Endometrial microvascular endothelial cells (primary cell): ENCODE results near the gene GNAI1. TPM values are rescaled to one million over a fixed set of nuclear protein-coding genes. Genes with fewer than 3 reads are reported as not detected.

Experiments used
- in situ Hi-C: cut with HindIII; loops from 2 replicates; pipeline ENCODE4 v1.10.0; 2017; ENCODE audit warnings: low sequenced_read_pairs, low pct_unique_long_range_greater_than_20kb; ENCODE audit errors: inconsistent ontology term
- total RNA-seq: library from RNA; depleted of rRNA; stranded (reverse); fragments of >200 nt; gene quantifications from one replicate; pipeline ENCODE4 v1.2.3, GENCODE V29; 2015; ENCODE audit errors: inconsistent ontology term

The GNAI1 gene
- total RNA-seq, 1 donor from 2014 or later = 25.3 TPM

DNA sequence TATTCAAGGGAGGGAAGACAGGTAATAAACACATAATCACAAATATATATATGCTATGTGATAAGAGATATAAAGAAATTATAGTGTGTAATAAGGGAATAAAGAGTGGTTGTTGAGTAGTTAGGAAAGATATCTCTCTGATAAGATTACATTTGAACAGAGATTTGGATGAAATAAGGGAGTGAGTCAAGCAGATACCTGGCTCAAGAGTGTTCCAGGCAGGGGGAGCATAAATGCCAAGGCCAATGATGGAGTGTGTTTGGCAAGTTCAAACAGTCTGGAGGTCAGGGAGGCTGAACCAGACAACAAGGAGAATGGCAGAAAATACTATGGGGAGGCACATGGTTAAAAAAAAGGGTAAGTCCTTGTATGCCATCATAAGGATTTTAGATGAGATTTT, 4.8 kb upstream of the GNAI1 start:
- in situ Hi-C loops = loop anchor here (25.0 kb wide), 1 partner anchor 533 kb away; no protein-coding TSS in a partner anchor

DNA sequence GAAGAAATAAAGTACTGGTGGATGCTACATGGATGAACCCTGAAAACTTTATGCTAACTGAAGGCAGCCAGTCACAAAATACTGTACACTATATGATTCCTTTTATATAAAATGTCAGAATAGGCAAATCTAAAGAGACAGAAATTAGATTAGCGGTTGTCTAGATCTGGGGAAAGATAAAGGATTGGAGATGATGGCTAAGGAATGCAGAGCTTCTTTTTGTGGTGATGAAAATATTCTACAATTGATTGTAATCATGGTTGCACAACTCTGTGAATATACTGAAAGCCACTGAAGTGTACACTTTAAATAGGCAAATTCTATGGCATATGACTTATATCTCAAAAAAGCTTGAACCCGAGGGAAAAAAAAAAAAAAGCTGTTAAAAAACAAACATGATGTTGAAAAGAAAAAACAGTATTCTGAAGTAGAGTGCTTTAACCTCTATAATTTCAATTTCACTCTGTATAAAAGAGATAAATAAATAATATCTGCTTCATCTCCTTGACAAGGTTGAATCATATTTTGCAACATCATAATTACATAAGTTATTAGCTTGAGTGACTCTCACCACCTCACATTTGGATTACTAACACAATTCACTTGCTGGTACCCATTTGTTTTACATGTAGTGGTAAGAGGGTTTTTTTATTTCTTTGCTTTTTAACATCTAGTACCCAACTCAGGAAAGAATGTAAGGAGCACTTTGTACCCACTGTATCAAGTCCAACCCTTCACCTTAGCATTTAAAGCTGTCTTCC, 2.8 kb upstream of the GNAI1 start:
- in situ Hi-C loops = loop anchor here (25.0 kb wide), 1 partner anchor 530 kb away; no protein-coding TSS in a partner anchor

DNA sequence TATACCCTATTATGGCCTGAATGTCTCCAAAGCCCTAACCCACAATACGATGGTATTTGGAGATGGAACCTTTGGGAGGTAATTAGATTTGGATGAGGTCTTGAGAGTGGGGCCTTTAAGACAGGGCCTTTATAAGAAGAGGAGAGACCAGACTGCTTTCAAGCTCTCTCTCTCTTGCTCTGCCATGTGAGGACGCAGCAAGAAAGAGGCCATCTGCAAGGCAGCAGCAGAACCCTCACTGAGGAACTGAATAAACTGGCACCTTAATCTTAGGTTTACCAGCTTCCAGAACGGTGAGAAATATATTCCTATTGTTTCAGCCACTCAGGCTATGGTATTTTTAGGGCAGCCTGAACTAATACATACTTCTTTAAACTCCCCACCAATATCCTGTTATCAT, 2.0 kb upstream of the GNAI1 start:
- in situ Hi-C loops = loop anchor here (25.0 kb wide), 1 partner anchor 530 kb away; no protein-coding TSS in a partner anchor

DNA sequence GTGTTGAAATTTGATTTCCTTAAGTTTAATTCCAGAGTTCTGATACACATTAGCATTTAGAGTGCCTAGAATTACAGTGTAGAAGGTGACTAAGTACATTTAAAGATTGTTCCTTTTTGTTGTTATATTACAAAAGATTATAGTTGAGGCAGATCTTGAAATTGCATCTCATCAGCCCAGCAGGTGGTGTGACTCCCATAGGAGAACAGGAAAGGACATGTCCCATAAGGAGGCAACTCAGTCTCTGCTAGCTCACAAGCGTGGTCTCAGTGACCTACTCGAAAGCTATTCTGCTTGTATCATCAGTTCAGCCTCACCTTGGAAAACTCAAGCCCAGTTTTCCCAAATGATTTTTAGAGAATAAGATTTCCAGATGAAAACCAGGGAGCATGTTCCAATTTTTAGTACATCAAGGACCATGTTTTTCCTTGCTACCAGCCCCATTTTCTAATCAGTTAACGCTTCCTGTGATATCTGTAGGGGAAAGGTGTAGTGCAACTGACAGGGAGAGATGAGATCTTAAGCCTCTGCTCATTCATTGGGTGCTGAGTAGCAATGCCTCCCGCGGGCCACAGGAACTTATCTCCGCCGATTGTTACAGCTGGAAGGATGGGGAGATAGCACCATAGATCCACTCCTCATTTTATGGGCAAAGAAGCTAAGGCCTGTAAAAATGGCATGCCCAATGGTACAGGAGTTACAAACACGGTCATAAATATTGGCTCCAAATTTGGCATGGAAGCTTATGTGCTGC, 1.1 kb upstream of the GNAI1 start:
- in situ Hi-C loops = loop anchor here (25.0 kb wide), 1 partner anchor 529 kb away; no protein-coding TSS in a partner anchor

DNA sequence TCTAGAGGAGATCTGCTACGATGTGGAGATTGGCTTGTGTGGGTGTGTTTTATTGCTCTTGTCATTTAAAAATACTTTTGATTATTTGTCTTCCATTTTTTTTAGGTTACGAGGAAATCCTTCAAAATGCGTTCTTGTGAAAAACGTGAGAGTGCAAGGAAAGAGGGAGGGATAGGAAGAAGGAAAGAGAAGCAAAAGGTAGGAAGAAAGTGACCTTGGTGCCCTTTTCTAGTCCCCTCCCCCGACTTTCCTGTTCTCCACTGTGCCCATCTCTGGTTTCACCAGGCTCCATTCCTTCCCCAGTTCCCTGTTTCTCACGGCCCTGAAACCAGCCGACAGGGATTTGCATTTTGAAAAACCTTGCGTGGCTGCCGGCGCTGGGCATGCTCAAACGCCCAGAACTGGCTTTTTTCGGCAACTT, 506 bp upstream of the GNAI1 start:
- in situ Hi-C loops = loop anchor here (25.0 kb wide), 1 partner anchor 528 kb away; no protein-coding TSS in a partner anchor

DNA sequence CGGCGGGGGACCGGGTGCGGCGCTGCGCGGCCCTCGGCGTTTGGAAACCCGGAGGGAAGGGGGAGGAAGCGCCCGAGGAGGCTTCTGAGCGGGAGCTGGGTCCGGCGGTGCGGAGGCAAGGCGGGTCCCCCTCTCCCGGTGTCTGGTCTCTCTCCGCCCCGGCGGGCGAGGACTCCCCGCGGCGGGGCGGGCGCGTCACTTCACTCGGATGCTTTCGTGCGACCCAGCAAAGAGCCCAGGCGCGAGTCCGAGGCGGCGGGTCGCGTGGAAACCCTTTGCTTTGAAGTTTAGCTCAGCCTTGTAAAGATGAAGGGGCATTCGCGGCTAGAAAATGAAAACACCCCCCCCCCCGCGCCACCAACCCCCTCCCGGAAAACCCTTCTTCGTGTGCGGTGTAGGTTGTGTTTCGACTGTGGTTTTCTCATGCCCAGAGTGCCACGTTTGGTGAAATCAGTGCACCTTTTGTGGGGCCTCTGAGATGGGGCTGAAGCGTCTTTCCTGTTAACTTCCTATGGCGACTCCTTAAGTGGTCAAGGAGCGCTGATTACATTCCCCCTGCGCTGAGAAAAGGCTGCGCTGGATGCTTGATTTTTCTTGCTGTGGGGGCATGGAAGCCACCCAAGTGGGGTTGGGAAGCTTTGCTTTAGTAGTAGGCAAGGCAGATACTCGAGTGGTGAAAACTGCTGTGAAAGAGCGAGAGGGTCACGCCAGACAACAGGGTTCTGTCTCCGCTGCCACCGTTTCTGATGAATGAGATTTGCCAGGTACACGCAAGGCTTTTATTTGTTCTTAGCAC, 876 bp downstream of the GNAI1 start:
- in situ Hi-C loops = loop anchor here (25.0 kb wide), 1 partner anchor 527 kb away; no protein-coding TSS in a partner anchor

DNA sequence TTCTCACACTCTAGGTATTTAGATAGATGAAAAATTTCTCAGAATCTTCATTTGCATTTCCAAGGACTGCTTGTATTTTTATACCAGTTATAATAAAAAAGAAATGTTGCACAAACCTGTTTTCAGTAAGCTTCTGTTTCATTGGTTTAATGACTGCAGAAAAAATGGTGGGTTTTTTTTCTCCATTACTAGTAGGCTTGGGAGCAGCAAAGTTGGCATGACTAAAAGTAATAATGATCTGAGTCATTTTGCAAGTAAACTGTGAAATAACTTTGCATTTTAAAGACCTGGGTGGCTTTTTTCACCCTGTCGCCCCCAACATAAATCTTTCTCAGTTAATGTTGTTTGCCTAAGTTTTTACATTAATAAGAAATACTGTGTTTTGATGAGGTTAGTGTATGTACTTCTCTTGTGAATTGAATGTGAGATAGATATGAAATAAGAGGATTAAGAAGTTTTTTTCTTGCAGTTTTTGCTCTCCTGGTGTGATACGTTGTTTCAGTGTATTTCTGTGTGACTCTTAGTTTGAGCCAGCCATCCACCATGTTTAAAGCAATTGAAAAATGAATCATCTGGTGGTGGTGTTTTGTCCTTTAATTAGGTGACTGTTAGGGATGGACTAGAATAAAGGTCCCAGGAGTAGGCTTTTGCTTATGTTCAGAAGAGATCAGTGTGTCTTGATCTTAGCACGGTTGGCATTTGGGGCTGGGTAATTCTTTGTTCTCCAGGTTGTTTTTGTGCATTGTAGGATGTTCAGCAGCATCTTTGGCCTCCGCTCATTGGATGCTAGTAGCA, 1.8 kb downstream of the GNAI1 start:
- in situ Hi-C loops = loop anchor here (25.0 kb wide), 1 partner anchor 526 kb away; no protein-coding TSS in a partner anchor

DNA sequence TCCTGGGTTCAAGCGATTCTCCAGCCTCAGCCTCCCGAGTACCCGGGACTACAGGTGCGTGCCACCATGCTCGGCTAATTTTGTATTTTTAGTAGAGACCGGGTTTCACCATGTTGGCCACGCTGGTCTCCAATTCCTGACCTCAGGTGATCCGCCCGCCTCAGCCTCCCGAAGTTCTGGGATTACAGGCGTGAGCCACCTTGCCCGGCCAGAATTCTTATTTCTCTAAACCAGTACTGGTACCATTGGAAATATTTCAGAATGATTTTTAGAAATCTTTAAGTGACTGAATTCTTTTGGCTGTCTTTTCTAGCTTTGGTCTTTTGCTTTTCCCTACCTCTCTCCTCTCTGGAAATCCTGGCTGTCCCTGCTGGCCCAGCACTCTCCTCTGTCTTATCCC, 2.8 kb downstream of the GNAI1 start:
- in situ Hi-C loops = loop anchor here (25.0 kb wide), 1 partner anchor 525 kb away; no protein-coding TSS in a partner anchor

DNA sequence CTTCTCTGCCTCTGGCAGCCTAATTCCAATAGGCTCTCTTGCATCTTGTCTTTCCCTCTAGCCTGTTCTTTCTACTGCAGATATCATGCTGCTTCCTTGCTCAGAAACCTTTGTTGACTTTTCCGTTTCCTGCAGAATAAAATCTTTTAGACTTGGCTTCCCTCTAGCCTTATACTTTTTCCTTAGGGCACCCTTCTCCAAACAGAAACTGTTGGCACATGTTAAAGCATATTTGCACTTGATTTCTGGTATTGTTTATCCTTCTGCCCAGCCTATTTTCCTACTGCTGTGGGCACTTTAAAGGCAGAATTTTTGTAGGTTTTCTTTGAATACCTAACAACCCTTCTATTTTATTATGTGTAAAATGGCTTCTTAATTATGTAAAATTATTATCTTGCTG, 4.6 kb downstream of the GNAI1 start:
- in situ Hi-C loops = loop anchor here (25.0 kb wide), 1 partner anchor 523 kb away; no protein-coding TSS in a partner anchor

DNA sequence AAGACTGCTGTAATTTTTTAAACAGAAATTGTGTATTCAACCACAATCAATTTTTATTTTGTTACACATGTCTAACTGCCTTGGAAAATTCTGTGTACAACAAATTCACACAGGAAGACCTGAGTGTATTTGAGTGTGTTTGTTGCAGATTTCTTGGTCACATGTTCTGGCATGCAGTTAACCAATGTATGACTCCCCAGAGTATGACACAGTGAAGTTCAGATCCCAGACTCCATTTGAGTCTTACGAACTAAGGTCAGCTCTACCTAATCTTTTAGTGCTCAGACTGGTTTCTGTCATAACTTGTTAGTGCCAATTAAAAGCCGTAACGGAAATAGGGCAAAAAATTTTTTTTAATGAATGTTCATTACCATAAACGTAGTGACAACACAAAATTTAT, 5.8 kb downstream of the GNAI1 start:
- in situ Hi-C loops = loop anchor here (25.0 kb wide), 1 partner anchor 522 kb away; no protein-coding TSS in a partner anchor

DNA sequence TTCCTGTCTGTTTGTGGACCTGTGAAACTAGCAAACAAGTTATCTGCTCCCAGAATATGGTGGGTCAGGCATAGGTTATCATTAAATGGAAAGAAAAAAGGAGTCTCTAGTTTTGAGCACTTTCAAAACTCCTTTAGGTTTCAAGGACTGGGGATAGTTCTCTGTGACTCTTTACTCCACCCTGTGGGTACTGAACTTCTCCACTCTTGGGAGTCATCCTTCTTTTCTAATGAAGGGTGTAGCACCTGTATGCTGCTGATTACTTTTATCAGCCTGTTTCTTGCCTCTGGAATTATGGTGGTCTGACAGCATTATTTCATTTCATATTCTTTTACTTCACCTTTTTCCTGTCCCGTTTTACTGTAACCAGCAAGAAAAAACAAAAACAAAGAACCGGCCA, 6.7 kb downstream of the GNAI1 start:
- in situ Hi-C loops = loop anchor here (25.0 kb wide), 1 partner anchor 521 kb away; no protein-coding TSS in a partner anchor

DNA sequence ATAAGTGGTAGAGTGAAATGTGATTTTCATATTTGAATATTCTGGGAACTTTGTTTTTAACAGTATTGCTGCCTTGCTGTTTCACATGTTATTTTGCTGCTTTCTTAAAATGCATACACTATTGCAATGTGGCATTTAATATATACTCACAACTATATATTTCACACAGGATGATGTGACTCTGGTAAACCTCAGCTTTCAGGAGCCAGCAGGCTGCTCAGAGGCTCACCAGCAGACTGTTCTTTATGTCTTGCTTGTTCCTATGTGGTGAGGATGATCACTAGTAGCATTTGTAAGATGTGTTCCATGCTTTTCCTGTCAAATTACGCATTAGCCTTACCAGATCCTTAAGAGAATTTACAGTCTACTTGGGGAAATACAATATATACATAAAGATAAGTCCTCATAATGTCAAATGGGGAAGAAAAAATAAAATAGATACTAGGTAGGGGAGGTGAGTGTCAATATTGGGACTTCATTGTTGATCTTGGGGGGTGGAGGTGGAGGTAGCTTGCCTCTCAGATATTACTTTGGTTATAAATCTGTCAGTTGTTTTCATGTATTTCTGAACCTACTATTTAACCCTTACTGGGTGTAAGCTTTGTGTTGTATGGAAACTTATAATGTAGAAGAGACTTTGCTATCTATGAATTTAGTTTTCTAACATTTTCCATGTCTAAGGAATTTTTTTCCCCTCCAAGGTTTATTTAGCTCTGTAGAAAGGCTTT, 8.4 kb downstream of the GNAI1 start:
- in situ Hi-C loops = loop anchor here (25.0 kb wide), 1 partner anchor 519 kb away; no protein-coding TSS in a partner anchor

DNA sequence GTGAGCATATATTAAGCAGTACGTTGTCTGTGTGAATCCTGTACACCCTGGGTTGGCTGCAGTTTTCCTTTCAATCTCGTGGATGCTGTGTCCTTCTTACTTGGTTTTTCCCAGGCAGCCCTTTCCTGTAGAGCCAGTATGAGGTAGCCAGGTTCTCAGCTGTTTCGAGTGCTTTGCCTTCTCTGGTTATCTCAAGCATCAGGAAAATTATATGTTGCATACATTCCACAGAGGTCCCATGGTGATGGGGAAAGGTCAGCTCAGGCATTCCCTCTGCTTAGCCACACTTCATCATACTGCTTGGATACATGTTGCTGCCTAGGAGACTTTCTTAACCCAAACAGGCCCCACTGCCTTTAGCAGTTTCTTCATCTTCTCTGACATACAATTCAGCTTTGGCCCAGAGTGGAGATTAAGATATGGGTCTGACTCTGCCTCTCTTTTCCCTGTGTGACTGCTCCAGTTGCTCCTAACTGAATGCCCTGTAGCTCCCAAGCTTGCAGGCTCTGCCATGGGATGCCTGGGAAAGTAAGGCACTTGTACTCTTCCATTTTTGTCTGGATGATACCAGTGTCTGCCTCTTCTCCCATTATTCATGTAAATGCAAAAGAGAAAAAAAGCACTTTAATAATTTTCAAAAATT, 11.3 kb downstream of the GNAI1 start:
- in situ Hi-C loops = loop anchor here (25.0 kb wide), 1 partner anchor 516 kb away; no protein-coding TSS in a partner anchor

DNA sequence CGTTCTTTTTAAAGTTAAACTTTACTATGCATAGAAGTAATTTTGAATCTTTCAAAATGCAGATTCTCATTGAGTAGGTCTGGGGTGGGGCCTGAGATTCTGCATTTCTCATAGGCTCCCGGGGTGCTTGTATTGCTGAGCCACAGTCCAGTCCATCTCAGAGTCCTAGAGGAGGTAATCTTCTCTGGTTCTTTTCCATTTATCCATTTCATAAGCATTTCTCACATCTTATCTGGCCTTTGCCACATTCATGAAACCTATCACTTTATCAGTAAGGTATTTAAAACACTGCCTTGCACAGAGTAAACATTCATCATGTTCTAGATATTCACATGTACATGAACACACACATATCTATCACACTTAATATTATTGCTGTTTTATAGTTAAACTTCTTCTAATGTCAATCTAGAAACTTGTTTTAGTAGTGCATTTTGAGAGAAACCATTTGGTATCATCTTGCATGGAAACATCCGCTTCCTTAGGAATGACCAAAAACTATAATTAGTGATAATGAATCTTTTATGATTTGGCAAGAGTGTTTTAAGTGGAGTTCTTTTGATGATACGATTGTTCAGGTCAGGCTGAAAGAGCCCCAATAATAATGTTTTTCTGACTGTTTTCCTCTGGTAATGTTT, 12.0 kb downstream of the GNAI1 start:
- in situ Hi-C loops = loop anchor here (25.0 kb wide), 1 partner anchor 516 kb away; no protein-coding TSS in a partner anchor

DNA sequence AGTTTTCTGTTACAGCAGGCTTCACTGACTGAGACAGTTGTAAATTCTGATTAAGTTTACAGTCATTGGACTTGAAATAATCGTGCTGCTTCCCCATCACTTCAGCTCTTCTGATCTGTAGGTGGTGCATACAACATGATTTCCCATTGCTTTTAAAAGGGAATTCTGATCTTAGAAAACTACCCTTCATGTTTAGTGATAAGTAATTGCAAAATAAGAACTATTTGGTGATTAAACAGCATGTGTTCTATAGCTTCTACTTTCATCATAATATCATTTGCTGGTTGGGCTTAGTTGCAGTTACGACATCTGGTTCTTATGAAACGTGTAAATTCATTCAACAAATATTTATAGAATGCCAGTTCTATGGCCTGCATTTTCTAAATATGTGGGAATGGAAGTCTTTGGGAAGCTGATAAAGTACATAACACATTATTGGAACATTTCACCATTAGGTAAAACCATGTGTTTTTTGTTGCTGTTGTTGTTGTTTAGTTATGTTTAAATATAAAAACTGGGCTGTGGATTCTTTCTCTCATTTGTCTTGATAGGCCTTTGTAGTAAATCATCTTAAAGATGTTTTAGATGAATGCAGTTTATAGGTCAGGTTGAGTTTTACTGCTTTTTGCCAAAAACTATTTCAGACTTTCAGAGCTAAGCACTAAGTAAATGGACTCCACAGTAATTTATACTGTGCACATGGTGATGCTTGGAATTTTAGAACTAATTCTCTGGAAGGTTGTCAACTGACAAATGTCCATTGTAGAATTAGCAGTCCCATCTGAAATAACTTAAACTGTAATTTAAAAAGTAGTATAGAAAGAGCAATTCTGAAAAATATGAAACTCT, 13.1 kb downstream of the GNAI1 start:
- in situ Hi-C loops = loop anchor here (25.0 kb wide), 1 partner anchor 515 kb away; no protein-coding TSS in a partner anchor
